ENCODE data around the gene HERC6. TPM values are rescaled to one million over a fixed set of nuclear protein-coding genes. Genes with fewer than 3 reads are reported as not detected.
"Not testable (repeated sequence)": the region's sequence is repeated elsewhere in the genome, so short reads cannot be mapped to it uniquely, and the experiment has no call there.

The HERC6 gene
- polyA plus RNA-seq, 1 of the 3 experiments (the other 2 are of a cell fraction), result 1.7 TPM

DNA sequence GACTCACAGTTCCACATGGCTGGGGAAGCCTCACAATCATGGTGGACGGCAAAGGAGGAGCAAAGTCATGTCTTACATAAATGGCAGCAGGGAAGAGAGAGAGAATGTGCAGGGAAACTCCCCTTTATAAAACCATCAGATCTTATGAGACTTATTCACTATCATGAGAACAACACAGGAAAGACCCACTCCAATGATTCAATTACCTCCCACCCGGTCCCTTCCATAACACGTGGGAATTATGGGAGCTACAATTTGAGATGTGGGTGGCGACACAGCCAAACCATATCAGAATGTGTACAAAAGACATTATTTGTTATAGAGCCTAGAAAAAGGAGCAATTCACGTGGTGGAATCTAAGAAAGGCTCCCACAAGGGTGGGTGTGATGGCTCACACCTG, 10.8 kb upstream of the HERC6 start:
- Histone ChIP-seq H2AFZ (ENCODE audit: low read depth) (no peak overlapping the region), H3K9me2 (no peaks in the 10 kb centered on the region), H3F3A (replicated peaks; ENCODE audit: insufficient read depth) (no peaks in the 10 kb centered on the region), H3K4me2 (no peak overlapping the region), H3K9ac (no peak overlapping the region), H3K79me2 (ENCODE audit: insufficient read depth) (no peaks in the 10 kb centered on the region), H3K27ac (ENCODE audit: low read depth in 2 of 2, low read length in 1 of 2) (no peak overlapping the region), H3K4me1 (ENCODE audit: control insufficient read depth in 1 of 2, insufficient read depth in 2 of 2, low read depth in 1 of 2, low read length in 1 of 2) (no peaks in the 10 kb centered on the region), H3K27me3 (ENCODE audit: insufficient read depth) (no peaks in the 10 kb centered on the region; the same call in 1 of the 2 replicates), H3K36me3 (replicated peaks in 1 of 2; ENCODE audit: control insufficient read depth in 1 of 2, insufficient read depth in 2 of 2, low read length in 1 of 2) (no peaks in the 10 kb centered on the region), H3K9me3 (no peaks in the 10 kb centered on the region), H4K20me1 (ENCODE audit: insufficient read depth) (no peaks in the 10 kb centered on the region), H3K4me3 (ENCODE audit: low read depth in 2 of 2, low read length in 1 of 2) (no peak overlapping the region)
- 62% methylated on average over 5 of the region's 5 CpGs for WGBS (ENCODE audit: low lambda C conversion rate)
- DNase-seq, result no peak
- TF ChIP-seq, protein P1, sequence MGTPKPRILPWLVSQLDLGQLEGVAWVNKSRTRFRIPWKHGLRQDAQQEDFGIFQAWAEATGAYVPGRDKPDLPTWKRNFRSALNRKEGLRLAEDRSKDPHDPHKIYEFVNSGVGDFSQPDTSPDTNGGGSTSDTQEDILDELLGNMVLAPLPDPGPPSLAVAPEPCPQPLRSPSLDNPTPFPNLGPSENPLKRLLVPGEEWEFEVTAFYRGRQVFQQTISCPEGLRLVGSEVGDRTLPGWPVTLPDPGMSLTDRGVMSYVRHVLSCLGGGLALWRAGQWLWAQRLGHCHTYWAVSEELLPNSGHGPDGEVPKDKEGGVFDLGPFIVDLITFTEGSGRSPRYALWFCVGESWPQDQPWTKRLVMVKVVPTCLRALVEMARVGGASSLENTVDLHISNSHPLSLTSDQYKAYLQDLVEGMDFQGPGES (IDR thresholded peaks at IDR 0.05; ENCODE audit: low read depth, low read length), result no peak
- TF ChIP-seq, protein P2, sequence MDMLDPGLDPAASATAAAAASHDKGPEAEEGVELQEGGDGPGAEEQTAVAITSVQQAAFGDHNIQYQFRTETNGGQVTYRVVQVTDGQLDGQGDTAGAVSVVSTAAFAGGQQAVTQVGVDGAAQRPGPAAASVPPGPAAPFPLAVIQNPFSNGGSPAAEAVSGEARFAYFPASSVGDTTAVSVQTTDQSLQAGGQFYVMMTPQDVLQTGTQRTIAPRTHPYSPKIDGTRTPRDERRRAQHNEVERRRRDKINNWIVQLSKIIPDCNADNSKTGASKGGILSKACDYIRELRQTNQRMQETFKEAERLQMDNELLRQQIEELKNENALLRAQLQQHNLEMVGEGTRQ (IDR thresholded peaks at IDR 0.05; ENCODE audit: borderline replicate concordance, low read depth, low read length), result no peak
- TF ChIP-seq, protein P3, sequence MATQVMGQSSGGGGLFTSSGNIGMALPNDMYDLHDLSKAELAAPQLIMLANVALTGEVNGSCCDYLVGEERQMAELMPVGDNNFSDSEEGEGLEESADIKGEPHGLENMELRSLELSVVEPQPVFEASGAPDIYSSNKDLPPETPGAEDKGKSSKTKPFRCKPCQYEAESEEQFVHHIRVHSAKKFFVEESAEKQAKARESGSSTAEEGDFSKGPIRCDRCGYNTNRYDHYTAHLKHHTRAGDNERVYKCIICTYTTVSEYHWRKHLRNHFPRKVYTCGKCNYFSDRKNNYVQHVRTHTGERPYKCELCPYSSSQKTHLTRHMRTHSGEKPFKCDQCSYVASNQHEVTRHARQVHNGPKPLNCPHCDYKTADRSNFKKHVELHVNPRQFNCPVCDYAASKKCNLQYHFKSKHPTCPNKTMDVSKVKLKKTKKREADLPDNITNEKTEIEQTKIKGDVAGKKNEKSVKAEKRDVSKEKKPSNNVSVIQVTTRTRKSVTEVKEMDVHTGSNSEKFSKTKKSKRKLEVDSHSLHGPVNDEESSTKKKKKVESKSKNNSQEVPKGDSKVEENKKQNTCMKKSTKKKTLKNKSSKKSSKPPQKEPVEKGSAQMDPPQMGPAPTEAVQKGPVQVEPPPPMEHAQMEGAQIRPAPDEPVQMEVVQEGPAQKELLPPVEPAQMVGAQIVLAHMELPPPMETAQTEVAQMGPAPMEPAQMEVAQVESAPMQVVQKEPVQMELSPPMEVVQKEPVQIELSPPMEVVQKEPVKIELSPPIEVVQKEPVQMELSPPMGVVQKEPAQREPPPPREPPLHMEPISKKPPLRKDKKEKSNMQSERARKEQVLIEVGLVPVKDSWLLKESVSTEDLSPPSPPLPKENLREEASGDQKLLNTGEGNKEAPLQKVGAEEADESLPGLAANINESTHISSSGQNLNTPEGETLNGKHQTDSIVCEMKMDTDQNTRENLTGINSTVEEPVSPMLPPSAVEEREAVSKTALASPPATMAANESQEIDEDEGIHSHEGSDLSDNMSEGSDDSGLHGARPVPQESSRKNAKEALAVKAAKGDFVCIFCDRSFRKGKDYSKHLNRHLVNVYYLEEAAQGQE (IDR thresholded peaks at IDR 0.05; ENCODE audit: low read depth, low read length), result no peak
- no peak for TF ChIP-seq RCOR1 (IDR thresholded peaks at IDR 0.05; ENCODE audit: low read length)
- no peak for TF ChIP-seq YY1 (IDR thresholded peaks at IDR 0.05; ENCODE audit: low read depth)
- TF ChIP-seq TEAD4 (IDR thresholded peaks at IDR 0.05; ENCODE audit: borderline replicate concordance, insufficient read depth), result no peak
- no peak for TF ChIP-seq EP300 (IDR thresholded peaks at IDR 0.05; ENCODE audit: borderline replicate concordance in 1 of 2, low read depth in 1 of 2, low read length in 1 of 2)
- CTCF ChIA-PET, result interaction anchor here (1.3 to 5.6 kb wide), 3 partner anchors 11 to 156 kb away, joined by 3 to 66 read pairs (median 3); partner anchors contain the start of gene HERC6
- POLR2A ChIA-PET, result no interaction called here

DNA sequence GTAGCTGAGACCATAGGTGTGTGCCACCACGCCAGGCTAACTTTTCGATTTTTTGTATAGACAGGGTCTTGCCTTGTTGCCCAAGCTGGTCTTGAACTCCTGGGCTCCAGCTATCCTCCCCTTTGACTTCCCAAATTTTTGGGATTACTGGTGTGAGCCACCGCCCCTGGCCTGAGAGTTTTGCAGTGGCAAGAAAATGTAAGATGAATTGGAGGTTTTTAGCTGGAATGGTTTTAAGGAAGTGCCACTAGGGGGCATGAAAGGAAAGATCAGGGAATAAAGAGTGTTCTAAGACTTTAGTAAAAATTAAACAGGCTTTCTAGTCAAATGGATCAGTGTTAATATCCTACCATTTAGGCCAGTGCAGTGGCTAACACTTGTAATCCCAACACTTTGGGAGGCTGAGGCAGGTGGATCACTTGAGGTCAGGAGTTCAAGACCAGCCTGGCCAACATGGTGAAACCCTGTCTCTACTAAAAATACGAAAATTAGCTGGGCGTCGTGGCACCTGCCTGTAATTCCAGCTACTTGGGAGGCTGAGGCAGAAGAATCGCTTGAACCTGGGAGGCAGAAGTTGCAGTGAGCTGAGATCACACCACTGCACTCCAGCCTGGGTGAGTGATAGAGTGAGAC, 9.4 kb upstream of the HERC6 start:
- CTCF ChIA-PET, result interaction anchor here (0.6 to 5.6 kb wide), 23 partner anchors 8 to 326 kb away, joined by 3 to 66 read pairs (median 4); partner anchors contain the start of genes HERC5, HERC6 and PYURF
- TF ChIP-seq, protein P4, sequence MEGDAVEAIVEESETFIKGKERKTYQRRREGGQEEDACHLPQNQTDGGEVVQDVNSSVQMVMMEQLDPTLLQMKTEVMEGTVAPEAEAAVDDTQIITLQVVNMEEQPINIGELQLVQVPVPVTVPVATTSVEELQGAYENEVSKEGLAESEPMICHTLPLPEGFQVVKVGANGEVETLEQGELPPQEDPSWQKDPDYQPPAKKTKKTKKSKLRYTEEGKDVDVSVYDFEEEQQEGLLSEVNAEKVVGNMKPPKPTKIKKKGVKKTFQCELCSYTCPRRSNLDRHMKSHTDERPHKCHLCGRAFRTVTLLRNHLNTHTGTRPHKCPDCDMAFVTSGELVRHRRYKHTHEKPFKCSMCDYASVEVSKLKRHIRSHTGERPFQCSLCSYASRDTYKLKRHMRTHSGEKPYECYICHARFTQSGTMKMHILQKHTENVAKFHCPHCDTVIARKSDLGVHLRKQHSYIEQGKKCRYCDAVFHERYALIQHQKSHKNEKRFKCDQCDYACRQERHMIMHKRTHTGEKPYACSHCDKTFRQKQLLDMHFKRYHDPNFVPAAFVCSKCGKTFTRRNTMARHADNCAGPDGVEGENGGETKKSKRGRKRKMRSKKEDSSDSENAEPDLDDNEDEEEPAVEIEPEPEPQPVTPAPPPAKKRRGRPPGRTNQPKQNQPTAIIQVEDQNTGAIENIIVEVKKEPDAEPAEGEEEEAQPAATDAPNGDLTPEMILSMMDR (IDR thresholded peaks at IDR 0.05), result peak; percentile 66
- TF ChIP-seq RAD21 (IDR thresholded peaks at IDR 0.05; ENCODE audit: low read length), result peak; percentile 66
- 0 out of 2 replicates have a peak, but pooled peaks have one; percentile 30 for TF ChIP-seq ELF1 (IDR thresholded peaks at IDR 0.05)
- peak; percentile 50 for TF ChIP-seq SMC3 (IDR thresholded peaks at IDR 0.05; ENCODE audit: low read depth, low read length)
- H3F3A ChIP-seq (replicated peaks; ENCODE audit: insufficient read depth); H3K79me2 ChIP-seq (ENCODE audit: insufficient read depth); H3K4me3 ChIP-seq (ENCODE audit: low read depth in 2 of 2, low read length in 1 of 2); H3K27me3 ChIP-seq (ENCODE audit: insufficient read depth); H3K9me3 ChIP-seq; POLR2A ChIA-PET; H4K20me1 ChIP-seq (ENCODE audit: insufficient read depth); H3K36me3 ChIP-seq (replicated peaks in 1 of 2; ENCODE audit: control insufficient read depth in 1 of 2, insufficient read depth in 2 of 2, low read length in 1 of 2); H3K4me1 ChIP-seq (ENCODE audit: control insufficient read depth in 1 of 2, insufficient read depth in 2 of 2, low read depth in 1 of 2, low read length in 1 of 2); H3K4me2 ChIP-seq; H3K27ac ChIP-seq (ENCODE audit: low read depth in 2 of 2, low read length in 1 of 2); H3K9ac ChIP-seq; H2AFZ ChIP-seq (ENCODE audit: low read depth); H3K9me2 ChIP-seq: not testable (repeated sequence)
- WGBS (ENCODE audit: low lambda C conversion rate), result 85% methylated on average over 7 of the region's 7 CpGs
- peak; percentile 36 for DNase-seq
